GM18508 (cell line): ENCODE measurements around the gene CDH13.

Experiments used
- ATAC-seq: cut with Tn5 transposase; IDR thresholded peaks from one replicate; pipeline ENCODE4 v1.9.1; 2021; ENCODE audit warnings: moderate number of reproducible peaks; ENCODE audit not compliant: insufficient read depth, unreplicated experiment

The CDH13 gene

DNA sequence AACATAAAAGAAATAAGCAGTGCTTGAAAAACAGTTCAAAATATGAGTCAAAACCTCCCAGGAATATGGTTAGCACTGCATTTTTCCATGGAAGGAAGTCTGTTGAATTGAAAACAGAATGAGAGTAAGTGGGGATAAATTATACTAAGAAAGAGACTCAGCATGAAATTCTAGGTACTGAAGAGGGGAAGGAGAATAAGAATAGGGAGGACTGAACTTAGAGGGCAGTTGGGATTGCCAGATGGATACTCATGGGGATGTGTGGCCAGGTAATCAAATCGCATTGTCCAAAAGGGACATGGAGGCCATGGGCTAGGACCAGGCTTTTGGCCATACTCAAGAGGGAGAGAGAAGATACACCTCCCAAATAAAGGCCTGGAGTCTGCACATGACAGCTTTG is 247.9 kb downstream of the CDH13 start:
- ATAC-seq: no peak

DNA sequence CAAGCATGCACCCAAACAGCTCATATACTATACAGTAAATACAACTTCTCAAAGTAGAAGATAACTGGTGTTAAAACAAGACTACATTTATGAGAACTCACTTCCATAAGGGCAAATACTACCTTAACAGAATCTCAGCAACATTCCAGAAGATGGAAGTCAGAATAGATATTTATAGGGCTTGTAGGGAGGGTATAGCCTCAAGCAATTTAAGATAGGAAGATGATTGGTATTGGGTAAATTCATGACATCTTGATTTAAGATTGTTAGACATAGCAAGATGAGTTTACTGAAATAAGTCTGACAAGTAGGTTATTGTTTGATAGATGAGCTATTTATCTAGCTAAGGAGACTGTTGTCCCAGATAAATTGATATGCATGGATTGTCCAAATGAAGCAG is 250.2 kb downstream of the CDH13 start:
- ATAC-seq: no peak

DNA sequence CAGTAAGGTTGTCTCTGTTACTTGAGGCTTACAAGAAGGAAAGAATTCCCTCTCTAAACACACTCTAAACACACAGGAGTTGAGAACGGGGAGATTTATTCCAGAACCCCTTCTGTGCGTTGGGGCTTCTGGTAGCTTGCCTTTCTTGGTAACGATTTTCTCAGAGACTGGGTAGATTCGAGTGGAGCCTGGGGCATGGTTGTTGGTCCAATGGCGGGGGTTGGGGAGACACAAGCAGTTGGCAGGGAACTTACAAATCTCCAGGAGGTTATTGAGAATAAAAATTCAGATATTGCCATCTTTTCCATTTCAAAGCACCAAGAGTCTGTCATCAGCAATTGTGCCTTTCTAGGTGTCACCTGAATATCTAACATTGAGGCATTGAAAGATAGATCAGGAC is 251.7 kb downstream of the CDH13 start:
- ATAC-seq: no peak

DNA sequence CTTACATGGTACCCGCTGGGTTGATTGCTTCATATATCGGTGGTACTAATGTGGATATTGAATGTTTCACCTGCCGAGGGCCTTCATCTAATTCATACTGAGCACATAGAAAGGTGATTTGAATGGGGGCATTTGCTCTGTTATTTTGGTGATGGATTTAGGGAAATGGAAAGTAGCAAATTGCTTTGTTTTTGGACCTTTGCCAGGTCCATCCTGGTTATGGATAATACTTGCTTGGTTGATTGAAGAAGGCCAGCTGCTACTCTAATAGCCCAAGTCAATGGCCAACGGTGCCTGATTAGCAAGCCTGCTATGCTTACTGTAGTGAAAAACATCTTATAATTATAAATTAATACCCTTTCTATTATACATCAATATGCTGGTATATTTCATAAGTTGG is 253.6 kb downstream of the CDH13 start:
- no peak for ATAC-seq

DNA sequence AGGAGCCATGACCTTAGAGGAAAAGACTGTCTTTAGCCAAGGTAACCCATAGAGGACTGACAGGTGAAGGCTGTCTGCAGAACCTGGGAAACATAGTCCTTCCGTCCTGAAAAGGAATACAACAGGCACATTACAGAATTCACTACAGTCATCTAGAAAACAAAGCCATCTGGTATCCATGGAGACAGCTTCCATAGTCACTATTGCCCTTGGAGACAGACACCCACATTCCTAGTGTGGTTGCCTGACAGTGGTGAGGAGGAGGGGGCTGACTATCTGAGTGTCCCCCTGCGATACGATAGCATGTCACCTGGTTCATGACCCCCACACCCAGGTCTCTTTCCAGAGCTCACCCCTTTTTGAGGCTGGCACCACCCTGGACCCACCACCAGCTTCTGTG is 254.7 kb downstream of the CDH13 start:
- ATAC-seq: no peak

DNA sequence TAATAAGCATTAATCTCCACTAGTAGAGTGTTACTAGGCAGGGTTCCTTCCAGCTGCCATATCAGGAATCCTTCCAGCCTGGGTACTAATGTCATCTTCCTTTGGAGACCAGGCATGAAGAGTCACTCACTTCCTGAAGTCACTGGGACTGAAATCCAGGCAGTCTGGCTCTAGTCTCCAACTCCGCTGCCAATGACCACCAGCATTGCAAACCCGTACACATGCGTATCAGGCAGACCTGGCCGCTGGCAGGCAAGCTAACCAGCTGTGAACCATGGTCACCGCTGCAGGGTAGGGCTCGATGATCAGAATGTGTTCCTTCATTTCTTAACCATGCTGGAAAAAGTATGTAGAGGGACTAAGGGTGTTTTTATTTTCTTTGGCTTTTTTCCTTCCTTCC is 255.5 kb downstream of the CDH13 start:
- no peak for ATAC-seq

DNA sequence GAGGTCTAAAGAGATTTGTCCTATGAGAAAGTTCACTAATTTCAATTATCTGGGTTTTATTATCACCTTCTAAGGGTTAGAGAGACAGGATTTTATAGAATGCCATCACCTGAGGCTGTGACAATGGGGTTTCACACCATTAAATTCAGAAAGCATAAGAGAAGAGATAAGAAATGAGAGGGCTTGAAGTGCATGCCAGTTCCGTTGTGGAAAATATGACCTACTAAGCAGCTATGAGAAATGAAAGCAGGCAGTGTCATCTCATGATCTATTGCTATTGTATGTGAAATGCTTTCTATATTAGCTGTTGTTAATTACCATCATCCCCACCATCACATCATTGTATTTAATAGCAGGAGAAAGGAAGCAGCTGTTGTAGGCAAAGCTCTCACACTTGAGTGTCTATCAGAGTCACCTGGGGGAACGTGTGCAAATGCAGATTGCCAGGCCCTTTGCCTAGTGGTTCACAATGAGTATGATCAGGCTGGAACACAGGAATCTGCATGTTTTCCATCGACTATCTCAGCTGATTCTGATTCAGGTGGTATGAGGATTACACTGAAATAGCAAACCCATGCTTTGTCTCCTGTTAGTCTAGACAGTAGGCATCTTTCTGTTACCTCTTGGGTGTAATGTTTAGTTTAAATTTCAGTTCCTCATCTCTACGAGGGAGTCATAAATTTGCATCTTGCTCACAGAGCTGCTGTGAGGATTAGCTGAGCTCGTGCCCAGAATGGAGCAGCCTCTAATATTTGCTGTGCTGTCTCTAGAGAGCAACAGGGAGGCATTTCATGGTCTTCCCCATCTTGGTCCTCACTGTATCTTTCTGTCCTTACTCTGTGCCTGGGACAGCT is 256.4 kb downstream of the CDH13 start:
- ATAC-seq: no peak

DNA sequence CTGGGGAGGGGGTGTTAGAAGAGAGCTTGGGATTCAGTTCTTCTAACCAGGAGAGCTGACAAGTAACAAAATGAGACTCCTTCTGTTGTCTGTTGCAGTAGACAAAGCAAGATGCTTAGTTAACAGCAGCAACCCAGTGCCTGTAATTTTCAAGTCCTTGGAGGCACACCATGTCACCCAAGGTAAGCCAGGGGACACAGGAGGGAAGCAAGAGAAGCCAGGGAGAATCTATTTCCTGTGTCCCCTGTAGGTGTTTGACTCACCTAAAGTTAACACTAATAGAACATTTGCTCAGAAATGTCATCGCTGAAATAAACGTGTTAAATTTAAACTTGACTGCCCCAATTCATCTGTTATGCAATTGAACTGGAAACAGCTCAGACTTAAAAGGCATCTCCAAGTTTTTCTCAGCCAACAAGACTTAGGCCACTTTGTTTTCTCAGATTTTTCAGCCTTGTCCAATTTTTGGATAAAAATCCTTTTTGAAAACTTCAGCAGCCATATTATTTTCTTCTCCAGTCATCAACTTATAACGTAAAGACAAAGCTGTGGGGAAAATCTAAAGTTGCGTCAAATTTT is 257.6 kb downstream of the CDH13 start:
- ATAC-seq: no peak

DNA sequence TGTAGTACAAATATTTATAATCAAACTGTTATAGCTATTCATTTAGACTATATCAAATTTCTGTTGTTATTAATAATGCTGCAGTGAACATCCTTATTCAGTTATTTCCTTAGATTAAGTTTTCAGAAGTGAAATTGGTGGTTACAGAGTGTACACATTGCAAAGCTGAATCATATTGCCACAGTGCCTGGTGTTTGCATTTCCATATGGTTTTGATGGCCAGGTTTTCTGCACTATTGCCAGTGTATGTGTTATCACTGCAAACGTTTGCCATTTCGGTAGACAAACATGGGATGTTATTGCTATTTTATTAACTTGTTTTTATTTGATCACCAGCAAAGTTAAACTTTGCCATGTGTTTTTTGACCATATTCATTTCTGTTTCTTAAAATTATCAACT is 259.4 kb downstream of the CDH13 start:
- no peak for ATAC-seq

DNA sequence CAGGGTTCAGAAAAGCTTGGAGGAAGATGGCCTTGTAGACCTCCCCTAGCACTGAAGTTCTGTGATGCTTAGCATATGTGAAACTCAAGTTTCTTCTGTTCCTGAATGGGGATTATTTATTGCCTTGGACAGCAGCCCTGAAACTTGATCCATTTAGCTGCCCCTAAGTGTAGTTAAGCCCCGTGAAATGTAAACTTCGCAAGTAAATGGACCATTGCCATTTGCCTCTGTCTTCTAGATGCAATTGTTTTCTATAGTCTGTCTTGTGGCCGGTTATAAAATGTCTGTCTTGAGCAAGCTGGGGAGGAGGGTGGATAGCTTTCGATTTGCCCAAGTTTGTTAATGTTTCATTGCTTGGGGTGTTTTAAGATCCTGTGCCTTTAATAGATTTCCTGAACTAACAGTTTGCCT is 261.8 kb downstream of the CDH13 start:
- no peak for ATAC-seq

DNA sequence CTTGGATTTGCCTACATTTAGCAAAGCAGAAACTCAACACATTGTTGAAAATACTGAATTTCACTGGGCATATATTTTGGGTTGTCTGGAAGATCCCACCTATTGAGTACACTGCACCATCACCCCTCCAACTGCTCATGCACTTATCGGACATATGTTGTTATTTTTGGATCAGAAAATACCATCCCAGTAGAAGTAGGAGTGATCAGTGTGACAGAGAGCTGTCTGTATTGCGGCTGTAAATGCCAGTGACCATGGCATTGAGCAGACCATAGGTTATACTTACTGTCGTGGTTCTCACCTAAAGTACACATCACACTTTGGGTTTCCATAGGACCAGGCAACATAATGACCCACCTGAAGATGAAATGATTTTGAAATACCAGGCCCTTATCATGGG is 264.7 kb downstream of the CDH13 start:
- no peak for ATAC-seq

DNA sequence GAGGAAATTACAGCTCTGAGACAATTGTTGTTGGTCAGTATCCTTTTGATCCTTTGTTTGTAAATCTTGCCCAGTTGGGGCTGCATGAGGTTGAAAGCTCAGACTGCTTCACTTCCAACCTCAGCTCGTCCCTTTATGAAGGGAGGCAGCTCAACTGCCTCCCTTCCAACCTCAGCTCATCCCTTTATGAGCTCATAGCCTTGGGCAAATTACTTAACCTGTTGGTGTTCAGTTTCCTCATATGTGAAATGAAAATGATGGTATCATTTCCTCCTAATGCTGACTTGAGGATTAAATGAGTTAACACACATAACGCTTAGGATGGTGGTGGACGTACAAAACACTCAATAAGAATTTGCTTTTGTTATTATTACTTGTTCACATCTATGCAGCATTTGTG is 265.1 kb downstream of the CDH13 start:
- ATAC-seq: no peak

DNA sequence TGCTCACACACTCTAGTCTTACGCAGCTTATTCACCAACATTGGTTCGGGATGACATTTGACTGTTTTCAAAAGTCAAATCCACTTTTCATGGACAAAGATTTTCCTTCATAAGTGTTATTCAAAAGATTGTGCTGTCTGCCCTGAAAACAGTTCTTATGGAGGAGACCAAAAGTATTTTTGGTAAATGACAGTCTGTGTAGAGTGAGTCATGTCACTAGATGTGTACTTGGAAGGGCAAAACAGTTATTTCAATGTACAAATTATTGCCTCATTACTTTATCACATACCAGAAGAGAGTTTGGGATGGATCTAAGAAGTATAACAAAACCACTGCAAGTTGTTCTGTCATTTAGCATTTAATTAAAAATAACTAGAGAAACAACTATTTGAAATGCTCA is 265.6 kb downstream of the CDH13 start:
- ATAC-seq: no peak

DNA sequence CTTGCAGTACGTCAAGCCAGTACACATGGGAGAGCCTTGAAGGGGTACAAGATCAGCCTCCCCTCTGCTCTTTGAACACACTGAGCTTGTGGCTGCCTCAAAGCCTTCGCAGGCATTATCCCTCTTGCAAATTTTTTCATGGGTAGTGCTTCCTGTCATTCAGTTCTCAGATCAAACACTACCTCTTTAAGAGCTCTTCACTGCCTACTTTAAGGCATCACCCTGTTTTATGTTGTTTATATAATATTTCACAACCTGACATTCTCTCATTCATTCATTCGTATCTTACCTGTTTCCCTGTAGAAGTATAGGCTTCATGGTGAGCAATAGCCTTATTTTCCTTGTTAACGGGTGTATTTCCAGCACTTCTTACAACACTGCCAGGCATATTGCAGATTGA is 269.1 kb downstream of the CDH13 start:
- ATAC-seq: no peak

DNA sequence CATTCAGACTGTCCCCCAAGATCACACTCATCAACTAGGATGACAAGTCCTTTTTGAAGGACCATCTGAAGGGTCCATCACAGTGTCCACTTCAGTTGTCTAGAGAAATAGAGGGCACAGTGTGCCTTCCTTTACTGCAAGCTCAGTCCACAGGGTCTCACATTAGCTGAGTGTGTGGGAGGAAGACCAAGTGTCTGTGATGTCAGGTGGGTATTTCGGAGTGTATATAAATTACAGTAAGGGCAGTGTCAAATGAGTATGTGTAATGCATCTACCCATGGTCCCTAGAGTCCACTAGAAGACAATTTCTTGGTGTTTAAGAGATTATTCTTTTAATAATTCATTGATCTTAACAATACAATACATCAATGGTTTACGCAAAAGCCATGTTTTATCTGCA is 272.2 kb downstream of the CDH13 start:
- no peak for ATAC-seq

DNA sequence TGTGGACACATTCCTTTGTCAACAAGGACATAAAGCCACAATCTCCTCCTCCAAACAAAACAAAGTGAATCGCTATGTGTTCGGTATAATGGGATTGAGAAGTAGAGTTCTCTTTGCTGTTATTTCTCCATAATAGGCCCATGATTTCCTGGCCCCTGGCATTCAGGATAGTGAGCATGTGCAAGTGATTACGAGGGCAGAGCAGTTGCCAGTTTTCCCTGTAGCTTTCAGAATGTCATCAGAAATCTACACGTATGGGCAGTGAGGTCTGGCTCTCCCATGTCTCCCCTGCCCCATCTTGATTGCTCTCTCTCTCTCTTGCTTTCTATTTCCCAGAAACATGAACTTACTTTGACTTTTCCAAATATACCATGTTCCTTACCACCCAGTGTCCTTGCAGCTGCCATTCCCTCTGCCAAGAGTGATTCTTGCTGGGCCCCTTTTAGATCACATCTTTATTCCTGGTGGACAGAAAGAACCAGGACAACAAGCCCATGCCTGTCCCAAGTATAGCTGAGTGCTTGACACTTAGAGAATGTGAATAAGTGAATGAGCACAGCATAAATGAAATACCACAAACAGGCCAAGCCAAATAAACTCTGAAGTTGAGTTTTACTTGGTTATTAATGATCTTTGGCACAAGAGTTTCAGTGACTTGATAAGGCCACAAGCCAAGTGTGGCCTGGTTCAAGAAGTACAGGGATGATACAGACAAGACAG is 273.1 kb downstream of the CDH13 start:
- no peak for ATAC-seq

DNA sequence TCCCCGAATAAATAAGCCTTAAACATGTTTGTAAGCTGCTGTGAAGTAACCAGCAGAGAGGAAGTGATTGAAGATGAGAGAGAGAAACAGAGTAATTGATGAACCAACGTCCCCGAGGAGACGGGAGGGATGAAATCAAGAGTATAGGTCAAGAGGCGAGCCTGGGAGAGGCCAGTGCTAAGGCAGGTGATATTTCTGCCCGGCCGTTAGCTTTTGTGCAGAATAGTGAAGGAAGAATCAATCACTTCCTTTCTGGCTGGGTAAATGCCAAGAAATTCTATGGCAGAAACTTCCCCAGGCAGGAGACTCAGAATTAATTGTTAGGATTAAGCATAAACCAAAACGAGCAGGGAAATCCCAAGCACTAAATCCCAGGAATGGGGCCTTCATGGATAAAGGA is 273.8 kb downstream of the CDH13 start:
- no peak for ATAC-seq

DNA sequence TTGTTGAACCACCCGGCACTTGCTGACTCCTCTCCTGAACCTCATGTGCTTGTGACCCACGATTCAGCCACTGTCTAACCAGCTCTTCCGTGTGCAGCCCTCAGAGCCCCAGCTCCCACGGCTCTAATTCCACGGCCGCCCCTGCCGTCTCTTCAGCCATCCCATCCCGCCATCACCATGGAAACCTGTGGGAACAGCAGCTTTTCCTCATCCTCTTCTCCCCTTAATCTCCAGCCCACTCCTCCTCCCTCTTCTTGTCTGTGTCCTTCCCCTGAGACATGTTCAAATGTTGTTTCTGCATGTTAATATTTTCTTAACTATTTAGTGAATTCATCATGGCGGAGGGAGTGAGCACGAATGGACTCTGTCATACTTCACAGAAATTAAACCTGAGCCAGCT is 285.2 kb downstream of the CDH13 start:
- no peak for ATAC-seq

DNA sequence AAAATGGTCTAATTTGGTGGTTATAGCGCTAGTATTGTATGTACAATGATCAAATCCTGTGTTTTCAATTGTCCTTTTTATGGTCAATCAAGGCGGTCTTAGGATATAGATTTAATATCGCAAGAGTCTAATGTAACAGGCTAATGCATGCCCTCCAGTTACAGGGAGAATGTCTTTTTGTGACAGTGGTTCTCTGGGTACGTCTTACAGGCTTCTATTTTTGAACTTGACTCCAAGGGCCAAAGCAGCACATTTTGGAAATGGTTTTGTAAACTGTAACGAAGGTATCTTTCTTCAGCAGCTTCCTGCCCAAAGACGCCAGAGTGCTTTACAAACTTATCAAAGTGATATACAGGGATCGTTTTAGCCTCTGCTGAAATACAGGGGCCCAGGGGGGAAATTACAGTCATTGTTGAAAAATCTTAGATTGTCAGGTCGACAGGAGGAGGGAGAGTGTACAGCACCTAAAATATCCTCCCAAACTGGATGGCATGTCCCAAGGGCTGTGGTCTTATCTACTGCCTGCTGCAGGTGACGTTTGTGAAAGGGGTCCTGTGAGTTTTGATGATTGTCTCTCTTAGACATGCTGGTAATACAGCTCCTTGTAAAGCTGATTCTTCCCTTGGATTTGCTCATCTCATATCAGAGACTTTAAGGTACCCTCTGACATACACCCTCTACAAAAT is 288.5 kb downstream of the CDH13 start:
- no peak for ATAC-seq

DNA sequence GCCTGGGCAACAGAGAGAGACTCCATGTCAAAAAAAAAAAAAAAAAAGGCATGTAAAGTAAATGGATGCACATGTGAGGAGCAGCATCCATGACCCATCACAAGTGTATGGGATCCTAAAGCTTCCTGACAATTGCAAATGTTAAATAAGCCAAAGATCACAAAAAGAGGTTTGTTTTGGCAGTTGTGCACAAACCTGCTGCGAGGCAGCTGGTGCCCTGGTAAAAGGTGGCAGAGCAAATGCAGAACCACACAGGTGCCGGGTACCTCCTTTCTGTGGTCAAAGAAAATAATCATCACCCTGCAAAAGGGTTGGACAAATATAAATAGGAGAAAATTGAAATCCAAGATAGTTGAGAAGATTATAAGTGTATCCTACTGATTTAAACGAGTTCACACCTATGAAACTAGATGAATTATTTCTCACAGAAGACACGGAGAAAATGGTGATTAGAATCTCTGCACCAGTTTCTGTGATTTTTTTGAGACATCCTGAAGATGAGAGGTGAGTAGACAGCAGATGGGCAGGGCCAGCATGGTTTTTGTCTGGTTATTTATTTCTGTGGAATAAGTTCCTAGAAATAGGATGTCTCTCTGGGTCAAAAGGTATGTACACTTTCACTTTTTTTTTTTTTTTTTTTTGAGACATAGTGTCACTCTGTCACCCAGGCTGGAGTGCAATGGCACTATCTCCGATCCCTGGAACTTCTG is 291.3 kb downstream of the CDH13 start:
- ATAC-seq: no peak
